CD4-positive, alpha-beta T cell treated with Interleukin-6 for 4 hours (primary cell): ENCODE data around the gene OSTC.
"Not testable (repeated sequence)": the region's sequence is repeated elsewhere in the genome, so short reads cannot be mapped to it uniquely, and the experiment has no call there.

Experiments used
- DNase-seq: peaks from one replicate; pipeline ENCODE4 v3.0.0-alpha.2; 2020; ENCODE audit warnings: mixed read lengths

The OSTC gene

DNA sequence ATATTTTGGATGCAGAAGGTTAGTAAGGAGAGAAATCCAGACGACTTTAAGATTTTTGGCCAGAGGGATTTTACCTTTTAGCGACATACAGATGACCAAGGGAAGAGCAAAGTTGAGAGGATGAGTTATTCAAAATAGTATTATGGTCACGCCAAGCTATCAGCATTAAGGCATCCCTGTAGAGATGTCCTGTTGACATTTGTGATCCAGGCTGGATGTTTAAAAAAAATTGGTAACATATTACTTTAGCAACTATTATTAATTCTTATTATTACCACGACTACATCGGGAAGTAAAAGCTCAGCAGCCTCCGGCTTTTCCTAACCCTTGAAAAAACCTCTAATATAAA is 562 bp upstream of the OSTC start:
- no peak for DNase-seq

DNA sequence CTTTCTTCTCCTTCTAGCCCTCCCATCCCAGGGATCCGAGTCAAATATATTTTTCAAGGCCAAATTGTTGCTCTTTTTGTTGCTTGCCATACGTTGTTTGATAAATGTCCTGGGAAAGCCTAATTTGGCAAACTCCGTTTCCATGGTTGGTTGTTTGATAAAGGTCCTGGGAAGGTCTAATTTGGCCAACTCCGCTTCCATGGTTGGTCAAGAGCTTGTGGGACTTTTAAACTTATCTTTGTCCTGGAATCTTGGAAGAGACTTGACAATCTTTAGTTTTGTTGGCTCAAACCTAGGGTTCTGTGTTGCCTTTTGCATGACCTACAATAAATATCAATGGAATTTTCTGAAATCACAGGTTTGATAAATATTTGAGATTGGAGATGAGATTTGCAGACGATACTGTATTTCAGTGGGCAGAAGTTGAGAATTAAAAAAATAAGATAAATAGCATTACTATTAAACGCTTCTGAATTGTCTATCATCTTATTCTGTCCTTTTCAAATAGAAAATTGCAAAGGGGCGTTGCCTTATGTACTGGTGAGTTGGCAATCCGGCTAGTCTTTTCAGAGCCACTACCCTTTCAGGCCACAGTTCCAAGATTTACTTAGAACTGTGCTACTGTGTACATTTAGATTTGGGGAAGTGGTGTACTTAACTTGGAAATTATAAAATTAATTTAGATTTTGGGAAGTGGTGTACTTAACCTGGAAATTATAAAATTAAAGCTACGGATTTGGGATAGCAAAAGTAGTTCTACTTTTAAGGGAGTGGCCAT is 804 bp downstream of the OSTC start:
- no peak for DNase-seq

DNA sequence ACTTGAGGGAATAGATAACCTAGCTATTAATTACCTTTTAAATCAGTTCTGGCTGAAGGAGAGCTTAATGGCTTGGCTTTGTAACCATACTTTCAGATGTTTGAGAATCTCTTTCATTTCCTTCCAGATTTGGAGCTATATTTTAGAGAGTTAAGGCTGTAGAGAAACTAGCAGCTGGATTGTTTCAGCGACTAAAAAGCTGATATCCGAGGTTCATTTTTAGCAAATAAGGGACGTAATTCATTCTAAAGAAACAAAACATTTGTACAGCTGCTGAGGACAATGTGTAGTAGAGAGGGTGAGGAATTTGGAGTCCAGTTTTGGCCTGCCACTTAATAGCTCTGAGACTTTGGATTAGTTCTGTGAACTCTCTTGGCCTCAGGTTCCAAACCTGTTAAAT is 12.2 kb downstream of the OSTC start:
- no peak for DNase-seq

DNA sequence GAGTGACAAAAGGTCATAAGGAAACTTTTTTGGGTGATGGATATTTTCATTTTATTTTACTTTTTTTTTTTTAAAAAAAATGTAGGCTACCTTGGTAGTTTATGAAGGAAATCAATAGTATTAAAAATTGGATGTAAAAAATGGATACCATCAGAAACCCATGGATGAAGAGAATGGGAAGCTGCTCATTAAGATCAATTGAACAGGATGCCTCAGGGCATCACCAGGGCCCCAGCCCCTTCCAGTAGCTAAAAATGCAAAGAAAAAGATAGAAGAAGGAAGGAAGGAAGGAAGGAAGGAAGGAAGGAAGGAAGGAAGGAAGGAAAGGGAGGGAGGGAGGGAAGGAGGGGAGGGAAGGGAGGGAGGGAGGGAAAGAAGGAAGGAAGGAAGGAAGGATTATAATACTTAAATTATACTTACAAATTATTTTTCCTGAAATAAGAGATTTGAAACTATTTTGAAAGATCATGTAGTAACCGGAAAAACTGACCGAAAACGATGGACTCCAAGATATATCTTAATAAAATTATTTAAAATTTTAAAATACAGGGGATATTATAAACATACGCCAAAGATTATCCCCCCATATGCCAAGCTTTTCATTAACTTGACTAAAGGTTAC is 24.1 kb downstream of the OSTC start:
- DNase-seq: no peak

DNA sequence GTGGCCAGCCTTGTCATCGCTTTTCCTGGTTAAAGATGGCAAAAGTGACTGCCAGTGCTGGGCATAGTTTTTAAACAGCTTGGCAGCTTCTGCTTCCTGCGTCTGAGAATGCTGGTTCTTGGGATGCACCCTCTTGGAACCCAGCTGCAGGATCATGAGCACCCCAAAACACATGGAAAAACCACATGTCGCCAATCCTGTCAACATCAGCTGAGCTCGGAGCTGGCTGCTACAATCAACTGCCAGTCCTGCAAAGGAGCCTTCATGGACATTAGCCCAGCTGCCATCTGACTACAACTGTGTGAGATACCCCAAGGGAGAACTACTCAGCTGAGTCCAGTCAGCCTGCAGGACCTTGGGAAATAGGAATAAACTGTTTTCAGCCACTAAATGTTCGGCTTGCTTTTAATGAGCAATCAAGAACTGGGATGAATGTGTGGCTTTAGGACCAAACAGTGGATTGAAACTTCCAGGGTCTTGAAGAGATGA is 31.0 kb downstream of the OSTC start:
- no peak for DNase-seq

DNA sequence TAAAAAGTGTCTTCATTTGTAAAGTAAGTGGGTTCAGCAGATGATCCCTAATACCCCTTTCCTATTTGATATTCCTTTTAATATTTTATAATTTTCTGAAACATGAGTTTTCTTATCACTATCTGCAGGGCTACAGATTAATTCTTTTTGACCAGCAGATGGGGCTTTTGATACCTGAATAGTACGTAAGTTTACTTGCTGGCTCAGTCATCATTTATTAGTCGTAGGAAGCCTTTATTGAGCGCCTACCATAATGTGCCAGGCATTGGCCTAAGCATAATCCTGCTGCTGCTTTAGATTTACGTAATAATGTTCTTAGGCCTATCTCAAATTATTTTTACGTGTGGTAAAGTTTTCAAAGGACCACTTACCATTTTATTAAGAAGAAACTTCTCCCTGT is 33.1 kb downstream of the OSTC start:
- DNase-seq: no peak

DNA sequence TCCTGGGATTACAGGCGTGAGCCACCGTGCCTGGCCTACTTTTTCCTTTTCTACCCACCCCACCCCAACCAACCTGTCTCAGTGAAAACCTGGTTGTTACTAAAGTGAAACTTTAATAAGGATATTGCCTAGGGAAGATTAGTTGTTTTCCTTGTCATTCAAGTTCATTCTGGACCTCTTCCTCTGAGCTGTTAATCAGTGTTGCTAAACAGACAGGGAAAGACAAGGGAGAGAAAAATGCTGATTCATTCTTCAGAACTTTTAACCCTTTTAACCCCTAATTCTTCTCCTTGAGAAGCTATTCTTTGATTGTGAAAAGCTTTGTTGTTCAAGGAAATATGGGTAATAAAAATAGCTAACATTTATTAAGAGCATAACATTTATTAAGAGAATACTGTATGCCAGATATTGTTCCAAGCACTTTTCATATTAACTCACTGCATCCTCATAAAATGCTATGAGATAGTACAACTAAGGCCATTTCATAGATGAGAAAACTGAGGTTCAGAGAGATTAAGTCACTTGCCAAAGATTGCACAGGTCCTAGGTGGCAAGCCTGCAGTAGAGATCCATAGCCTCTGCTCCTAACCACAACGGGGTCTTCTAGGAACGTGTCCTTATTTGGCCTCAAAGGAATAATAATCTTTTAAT is 34.8 kb downstream of the OSTC start:
- no peak for DNase-seq

DNA sequence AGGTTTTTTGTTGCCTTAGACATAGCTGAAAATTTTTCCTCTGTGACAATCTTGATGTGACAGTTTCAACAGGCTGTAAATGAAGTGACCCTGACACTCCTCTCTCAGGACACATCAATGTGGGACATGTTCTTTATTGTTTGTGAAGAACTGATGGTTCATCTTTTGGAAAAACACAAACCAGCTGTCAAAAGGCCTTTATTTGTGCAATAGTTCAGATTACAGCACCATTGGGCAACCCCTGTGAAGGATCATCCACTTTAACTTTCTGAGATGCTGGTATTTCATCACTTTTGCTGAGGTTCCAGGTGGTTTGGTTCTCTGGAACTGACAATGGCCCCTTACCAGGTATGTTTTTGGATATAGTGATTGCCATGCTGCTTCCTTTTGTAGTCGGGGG is 40.3 kb downstream of the OSTC start:
- no peak for DNase-seq

DNA sequence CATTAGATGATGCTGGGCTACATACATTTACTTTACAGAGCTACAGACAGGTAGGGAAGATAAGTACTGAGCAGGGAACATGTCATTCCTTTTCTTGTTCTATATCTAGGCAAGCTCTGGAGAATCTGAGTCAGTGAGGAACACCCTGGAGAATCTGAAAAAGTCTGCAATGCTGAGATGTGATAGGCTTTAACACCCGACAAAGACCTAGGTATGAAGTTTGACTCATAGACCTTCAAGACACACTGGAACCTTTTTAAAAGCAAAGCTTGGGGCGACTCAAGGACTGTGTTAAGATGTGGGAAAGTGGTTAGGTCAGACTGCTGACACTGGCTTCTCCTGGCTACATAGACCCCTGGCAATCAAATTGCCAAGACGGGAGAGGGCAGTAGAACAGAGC is 42.8 kb downstream of the OSTC start:
- DNase-seq: no peak

DNA sequence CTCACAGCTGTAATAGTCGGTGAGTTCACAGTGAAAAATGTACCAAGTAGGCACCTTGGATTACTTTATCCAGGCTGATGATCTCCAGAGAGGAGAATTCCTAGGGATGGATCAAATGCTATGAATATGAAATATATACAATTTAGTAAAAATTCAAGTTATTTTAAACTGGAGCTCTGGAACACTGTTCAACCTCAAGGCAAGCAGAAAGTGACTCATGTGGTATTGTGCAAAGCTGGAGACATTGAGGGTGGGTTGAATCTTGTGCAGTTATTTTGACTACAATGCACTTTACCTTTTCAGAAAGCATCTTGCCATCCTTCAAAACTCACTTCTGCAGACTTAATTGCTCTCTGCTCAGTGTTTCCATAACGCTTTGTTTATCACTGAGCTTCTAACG is 43.4 kb downstream of the OSTC start:
- no peak for DNase-seq

DNA sequence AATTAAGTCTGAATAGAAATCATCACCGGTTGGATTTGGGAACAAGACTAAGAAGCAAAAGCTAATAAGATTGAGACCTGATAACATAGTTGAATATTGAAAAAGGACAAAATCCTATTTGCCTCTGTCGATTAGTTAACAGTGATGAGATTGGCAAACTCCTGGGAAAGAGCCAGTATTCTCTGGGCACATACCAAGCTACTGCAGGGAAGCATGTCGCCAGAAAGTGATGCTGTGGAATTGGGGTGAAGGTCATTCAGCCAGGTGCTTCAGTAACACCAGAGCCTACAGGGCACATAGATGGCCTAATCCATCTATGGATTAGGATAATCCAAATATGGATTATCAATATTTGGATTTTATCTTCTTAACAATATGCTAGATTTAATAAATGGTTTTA is 44.0 kb downstream of the OSTC start:
- DNase-seq: no peak

DNA sequence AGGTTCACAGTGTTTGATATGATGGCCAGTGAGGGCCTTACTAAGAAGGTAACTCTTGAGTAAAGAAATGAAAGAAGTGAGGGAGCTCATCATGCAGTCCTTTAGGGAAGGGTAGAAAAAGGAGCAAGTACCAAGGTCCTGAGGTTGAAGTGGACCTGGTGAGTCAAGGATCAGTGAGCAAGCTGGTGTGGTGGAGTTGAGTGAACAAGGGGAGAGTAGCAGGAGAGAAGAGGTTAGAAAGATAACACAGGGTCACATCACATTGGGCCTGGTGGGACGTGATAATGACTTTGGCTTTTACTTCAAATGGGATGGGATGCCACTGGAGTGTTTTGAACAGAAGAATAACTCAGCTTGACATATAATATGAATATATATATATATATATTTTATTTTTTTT is 44.7 kb downstream of the OSTC start:
- no peak for DNase-seq

DNA sequence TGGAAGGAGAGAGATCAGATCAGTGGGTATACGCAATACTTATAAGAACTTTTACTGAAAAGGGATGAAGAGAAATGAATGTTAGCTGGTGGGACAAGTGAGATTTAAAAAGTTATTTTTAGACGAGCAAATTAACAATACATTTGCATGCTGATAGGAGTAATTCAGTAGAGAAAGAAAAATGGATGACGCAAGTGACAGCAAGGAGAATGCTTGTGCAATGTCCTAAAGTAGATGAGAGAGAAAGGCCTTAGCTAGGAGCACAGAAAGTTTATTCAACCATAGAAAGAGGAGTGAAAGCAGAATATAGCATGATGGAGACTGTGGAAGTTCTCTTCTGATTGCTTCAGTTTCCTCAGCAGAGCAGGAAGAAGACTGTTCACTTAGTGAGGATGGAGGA is 45.8 kb downstream of the OSTC start:
- no peak for DNase-seq

DNA sequence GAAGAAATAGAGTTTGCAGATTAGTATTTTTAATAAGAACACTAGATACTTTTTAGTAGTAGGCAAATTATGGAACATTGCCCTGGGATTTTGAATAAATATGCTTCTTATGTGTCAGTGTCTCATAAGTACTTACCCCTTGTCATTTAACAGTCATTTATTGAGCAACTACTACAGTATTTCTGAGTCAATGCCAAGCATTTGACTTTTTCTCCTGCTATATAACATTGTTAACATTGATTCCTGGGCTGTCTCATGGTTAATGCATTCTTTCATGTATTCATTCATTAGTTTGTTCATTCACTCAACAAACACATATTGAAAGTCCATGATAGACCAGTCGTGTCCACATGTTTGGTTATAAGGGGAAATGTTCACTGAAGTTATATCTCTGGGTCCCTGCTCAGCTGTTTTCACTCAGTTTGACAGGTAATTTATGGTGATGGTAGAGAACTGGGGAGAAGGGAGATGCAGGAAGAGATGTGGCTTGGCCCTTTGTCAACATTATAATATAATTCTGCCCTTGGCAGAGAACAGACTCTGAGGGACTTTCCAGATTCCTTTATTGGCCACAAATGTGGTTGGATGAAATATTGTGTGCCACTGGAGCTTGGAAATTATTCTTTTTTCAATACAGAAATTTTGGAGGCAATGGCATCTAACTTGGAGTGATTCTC is 49.8 kb downstream of the OSTC start:
- no peak for DNase-seq

DNA sequence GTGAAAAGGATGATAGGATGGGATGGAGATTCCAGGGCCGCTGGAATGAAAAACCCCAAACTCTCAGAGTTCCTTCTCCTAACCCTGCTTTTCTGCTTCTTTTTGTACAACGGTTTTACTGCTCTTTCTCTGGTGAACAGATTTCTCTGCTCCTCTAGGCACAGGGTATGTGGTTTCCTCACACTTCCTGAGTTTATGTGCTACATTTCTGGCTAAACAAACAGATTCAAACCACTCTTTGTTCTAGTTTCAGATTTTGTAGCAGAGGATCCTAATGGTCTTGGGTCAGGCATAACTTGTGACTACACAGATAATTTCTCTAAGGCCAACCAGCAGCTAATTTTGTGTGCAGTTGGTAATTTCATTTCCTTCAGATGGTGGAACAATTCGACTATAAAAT is 52.6 kb downstream of the OSTC start:
- no peak for DNase-seq

DNA sequence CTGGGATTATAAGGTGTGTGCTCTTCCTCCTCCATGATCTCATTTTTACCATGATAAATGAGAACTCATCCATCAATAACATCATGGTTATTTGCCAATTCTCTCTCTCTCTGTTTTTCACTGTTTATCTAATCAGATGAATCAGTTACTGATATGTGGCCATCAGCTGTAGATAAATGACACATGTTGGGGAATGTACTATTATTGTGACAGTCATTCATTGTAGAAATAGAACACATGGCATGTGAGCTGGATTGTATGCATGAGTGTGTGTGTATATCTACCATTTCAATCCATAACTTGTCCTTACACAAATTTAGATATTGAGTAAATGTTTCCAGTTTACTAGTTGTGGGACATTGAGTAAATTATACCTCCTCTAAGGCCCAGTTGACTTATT is 53.0 kb downstream of the OSTC start:
- no peak for DNase-seq

DNA sequence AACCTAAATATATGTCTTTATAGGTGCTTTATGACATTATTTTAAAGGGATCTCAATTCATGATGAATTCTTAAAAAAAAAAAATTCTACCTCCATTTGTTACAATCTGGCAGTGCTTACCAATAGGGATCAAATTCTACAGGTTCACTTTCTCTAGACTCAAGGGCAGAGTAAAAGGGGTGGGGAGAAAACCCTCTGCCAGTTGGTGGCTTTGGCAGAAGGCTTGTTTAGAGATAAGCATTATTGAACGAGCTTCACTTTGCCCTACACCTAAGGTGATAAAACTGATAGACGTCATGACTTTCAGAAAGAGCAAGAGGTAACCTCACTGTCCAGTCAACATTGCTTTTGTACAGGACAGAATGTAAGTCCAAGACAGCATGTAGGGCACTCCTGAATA is 53.6 kb downstream of the OSTC start:
- no peak for DNase-seq

DNA sequence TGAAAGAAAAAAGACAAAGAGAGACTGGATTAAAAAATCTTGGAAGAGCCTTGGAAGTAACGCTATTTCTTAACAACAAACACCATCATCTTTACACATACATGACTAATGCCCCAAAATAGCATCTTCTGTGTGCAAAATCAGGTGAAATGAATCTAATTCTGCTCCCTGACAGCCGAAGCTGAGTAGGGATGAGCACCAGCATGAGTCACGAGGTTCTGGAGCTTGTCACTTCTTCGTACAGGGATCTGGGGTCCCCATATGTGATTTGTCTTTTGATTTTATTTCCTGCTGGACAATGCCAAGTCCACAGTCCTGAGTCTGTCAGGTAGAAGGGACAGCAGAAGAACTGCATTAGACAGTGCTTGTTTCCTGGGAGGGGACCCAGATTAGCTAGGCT is 55.9 kb downstream of the OSTC start:
- no peak for DNase-seq

DNA sequence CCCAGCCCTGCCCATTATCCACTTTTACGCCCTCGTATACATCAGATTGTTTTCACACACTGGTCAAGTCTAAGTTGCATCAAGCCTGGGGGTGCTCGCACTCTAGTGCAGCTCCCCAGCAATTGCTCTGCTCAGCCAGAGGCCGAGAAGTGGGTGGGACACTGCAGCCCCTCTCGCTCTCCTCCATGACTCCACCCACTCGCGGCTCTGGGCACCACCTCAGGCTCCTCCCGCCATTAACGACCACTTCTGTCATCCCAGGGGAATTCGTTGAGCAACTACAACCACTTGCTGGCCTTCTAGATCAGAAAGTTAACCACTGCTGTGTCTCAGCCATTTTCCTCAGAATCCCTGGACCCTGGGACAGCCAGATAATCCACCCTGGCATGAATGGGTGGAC is 58.8 kb downstream of the OSTC start:
- no peak for DNase-seq

DNA sequence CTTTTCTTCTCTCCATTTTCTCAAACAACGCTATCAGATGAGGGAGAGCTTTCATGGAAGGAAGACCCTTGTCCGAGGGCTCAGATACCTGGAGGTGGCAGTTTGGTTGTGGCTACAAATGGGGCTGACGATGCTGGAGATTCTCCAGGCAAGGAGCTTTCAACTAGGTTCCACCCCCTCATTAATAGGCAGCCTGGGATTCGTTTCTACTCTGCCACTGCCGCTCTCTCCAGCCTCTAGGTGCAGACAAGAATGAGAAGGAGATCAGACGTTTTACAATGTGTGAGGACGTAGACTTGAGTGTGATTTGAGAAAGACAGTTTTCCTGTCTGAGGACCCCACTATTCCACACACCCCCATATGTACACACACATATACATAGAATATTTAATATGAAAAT is 59.3 kb downstream of the OSTC start:
- no peak for DNase-seq

DNA sequence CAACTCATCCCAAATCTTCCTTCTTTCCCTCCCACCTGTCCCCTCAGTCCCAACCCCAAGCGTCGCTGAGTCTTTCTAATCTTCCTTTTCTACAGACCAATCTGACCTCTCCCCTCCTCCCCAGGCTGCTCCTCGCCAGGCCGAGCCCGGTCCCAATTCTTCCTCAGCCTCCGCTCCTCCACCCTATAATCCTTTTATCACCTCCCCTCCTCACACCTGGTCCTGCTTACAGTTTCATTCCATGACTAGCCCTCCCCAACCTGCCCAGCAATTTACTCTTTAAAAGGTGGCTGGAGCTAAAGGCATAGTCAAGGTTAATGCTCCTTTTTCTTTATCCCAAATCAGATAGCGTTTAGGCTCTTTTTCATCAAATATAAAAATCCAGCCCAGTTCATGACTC is 60.2 kb downstream of the OSTC start:
- not testable (repeated sequence) for DNase-seq

DNA sequence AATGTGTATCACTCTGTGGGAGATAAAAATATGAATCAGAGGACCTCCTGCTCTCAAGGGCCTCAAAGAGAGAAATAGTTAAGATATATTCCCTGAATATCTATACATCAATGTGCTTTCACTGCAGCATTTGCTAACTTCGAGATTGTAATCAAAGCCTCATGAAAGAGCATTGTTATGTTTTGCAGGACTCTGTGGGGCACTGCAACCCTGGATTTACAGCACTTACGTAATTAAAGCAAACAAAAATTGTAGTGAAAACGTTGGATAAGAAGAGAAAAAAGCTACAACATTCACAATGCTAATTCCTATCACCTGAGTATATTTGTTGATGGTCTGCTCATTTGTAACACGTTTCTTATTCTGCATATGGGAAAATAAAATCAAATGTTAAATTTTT is 64.5 kb downstream of the OSTC start:
- DNase-seq: no peak

DNA sequence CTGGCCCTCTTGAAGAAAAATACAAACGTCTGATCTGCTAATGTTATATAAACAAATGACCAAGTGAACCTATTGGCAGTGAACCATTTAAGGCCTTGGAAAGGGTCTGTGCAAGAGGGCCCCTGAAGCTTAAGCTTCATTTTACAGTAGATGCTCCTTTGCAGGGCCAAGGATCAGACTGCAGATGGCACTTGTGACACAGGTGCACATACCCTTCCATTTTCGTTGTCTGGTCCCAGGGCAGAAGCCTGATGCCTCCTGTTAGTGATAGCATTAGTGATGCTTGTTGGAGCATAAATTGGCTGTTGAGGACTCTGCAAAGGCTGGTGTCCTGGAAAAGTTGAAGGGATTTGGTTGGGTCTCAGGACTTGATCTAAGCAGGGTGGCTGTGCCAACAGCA is 65.9 kb downstream of the OSTC start:
- no peak for DNase-seq

DNA sequence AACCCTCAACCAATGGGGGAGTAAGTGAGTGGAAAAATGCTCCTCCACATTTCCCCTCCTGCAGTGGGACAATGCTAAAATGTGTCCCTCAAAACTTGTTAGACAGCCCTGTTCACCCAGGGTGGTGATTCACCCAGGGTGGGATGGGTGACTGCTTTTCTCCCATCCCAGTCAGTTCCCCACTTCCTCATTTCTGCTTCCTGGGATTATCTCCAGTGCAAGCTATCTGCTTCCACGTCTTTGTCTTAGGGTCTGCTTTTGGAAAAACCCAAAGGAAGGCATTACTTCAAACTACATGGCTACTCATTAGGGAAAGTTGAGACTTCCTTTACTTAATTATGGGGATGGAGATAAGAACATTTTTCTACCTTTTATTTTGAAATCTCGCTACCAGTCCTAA is 67.0 kb downstream of the OSTC start:
- no peak for DNase-seq
